ENCODE data around the gene MRPL34. TPM values are rescaled to one million over a fixed set of nuclear protein-coding genes. Genes with fewer than 3 reads are reported as not detected.

MRPL34 gene
- total RNA-seq, 4 donors from 2014 or later: 131 to 173 (median 147) TPM

DNA sequence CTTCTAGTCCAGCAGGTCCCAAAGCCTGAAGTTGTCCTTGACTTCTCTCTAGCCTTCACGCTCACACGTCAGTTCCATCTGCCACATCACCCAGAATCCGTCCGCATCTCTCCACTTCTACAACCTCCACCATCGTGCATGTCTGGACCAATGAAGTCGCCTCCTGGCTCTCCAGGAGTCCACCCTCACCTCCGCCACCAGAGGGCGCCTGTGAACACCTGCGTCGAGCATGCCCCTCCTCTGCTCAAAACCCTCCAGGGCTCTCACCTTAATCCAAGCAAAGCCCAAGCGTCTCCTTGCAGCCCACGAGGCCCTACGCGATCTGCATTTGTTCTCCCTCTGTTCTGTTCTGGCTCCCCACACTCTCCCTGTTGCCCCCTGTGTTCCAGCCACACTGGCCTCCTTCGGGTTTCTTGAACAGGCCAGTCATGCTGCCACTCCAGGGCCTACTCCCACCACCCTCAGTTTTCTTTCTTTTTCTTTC, 44.8 kb upstream of the MRPL34 start:
- H3K4me1 ChIP-seq: no peaks in the 10 kb centered on the region
- WGBS: 26% methylated on average over 15 of the region's 15 CpGs
- peaks cover 0 to 33% (median 3%) of the 10 kb centered on the region in 4 donors for H3K36me3 ChIP-seq
- H3K9me3 ChIP-seq: peaks cover 0 to 10% (median 2%) of the 10 kb centered on the region in 4 donors
- H3K27me3 ChIP-seq: no peaks in the 10 kb centered on the region
- no peak overlapping the region for H3K4me3 ChIP-seq
- H3K27ac ChIP-seq (replicated peaks in 1 of 4): no peak overlapping the region
- intact Hi-C loops (cut with DNase I): no loop called here
- no peak for DNase-seq (ENCODE audit: extremely low spot score)
- TF ChIP-seq POLR2A (IDR thresholded peaks at IDR 0.05; ENCODE audit: low read depth) (no peak), POLR2AphosphoS5 (IDR thresholded peaks at IDR 0.05) (peak in 1 of 2 donors; percentile 48), EP300 (IDR thresholded peaks at IDR 0.05) (no peak)
- TF ChIP-seq, protein P1, sequence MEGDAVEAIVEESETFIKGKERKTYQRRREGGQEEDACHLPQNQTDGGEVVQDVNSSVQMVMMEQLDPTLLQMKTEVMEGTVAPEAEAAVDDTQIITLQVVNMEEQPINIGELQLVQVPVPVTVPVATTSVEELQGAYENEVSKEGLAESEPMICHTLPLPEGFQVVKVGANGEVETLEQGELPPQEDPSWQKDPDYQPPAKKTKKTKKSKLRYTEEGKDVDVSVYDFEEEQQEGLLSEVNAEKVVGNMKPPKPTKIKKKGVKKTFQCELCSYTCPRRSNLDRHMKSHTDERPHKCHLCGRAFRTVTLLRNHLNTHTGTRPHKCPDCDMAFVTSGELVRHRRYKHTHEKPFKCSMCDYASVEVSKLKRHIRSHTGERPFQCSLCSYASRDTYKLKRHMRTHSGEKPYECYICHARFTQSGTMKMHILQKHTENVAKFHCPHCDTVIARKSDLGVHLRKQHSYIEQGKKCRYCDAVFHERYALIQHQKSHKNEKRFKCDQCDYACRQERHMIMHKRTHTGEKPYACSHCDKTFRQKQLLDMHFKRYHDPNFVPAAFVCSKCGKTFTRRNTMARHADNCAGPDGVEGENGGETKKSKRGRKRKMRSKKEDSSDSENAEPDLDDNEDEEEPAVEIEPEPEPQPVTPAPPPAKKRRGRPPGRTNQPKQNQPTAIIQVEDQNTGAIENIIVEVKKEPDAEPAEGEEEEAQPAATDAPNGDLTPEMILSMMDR (IDR thresholded peaks at IDR 0.05): peak; percentile 82 to 96 (median 90)

DNA sequence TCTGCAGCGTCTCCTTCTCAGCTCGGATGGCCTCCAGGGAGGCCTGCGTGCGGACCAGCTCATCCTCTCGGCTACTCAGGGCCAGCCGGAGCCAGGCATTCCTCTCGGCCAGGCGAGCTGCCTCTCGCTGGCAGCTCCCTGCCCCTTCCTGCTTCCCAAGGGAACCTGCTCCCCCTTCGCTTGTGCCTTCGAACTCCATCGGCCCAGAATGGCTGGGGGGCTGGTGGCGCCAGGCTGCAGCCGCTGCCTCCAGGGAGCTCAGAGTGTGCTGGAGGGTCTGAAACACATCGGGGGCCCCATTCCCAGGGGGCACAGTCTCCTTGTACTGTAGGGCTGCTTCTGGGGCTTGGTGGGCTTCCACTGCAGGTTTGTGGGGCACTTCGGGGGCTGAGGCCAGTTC, 43.1 kb upstream of the MRPL34 start:
- no peak for TF ChIP-seq EP300 (IDR thresholded peaks at IDR 0.05)
- TF ChIP-seq POLR2AphosphoS5 (IDR thresholded peaks at IDR 0.05): no peak
- WGBS: 73% methylated on average over 14 of the region's 16 CpGs
- peaks cover under 1 to 3% (median under 1%) of the 10 kb centered on the region in 4 donors for H3K4me1 ChIP-seq
- peak overlapping the region; percentile 12 to 55 (median 20) for H3K4me3 ChIP-seq
- no peak for DNase-seq (ENCODE audit: extremely low spot score)
- H3K27ac ChIP-seq (replicated peaks in 1 of 4): no peak overlapping the region
- H3K36me3 ChIP-seq: peaks cover 0 to 26% (median 3%) of the 10 kb centered on the region in 4 donors
- no peaks in the 10 kb centered on the region for H3K27me3 ChIP-seq
- intact Hi-C loops (cut with DNase I): no loop called here
- peaks cover 0 to 10% (median 2%) of the 10 kb centered on the region in 4 donors for H3K9me3 ChIP-seq

DNA sequence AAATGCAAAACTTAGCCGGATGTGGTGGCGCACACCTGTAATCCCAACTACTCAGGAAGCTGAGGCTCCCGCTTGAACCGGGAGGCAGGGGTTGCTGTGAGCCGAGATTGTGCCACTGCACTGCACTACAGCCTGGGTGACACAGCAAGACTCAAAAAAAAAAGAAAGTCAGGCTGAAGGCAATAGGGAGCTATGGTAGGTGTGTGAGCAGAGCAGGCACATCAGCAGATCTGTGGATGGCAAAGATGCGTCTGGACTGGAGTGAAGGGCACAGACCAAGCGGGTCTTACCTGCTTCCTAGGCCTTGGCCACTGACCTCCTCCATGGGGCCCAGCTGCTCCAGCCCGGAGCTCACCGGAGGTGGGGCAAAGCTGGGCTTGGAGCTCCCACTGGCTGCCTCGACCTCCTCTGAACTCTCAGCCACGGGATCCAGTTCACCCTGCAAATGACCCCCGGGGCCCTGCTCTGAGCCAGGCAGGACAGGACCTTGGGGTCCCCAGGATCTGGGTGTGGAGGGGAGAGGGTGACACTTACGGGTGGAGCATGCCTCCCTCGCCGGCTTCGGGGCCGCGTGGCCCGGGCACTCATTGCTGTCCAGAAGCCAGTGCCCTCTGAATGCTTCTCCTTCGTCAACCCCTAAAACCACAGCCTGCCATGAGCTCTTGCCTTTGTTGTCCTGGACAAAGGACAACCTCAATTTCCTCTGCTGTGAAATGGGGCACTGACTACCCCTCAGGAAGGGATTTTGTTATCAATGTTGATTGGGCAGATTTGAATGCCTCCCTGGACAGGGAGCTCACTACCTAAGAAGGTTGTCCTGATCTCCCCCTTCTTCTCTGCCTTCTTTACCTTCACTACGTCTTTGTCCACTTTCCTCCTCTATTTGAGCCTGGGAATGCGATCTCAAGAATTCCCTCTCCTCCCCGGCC, 41.7 kb upstream of the MRPL34 start:
- 82% methylated on average over 15 of the region's 23 CpGs for WGBS
- intact Hi-C loops (cut with DNase I): no loop called here

DNA sequence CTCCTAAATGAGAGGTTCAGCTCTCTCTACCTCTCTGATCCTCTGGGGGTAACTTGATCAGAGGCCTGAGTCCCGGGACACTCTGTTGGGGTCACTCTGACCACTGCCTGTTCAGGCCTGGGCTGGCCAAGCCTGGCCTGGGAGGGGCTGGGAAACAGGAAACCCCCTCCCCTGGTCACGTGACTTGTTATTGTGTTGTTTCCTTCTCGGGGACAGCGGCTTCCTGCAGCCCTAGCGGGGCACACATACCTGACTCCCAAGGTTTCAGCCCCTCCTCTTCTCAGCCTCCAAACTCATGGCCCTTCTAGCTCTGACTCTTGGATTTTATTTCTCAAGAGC, 41.1 kb upstream of the MRPL34 start, which contains the start of gene USHBP1:
Gene USHBP1, minus strand, starts transcription at position 105 of the 339 bp plus-strand sequence. CDS start 446 bp downstream, outside the sequence.
- H3K4me3 ChIP-seq: peak within 1 kb of the TSS; percentile 23 to 55 (median 43)
- peaks cover 4 to 14% (median 11%) of the 10 kb centered on the region in 4 donors for H3K36me3 ChIP-seq
- intact Hi-C loops (cut with DNase I): no loop called here
- TF ChIP-seq, protein P1 (IDR thresholded peaks at IDR 0.05): no peak
- TF ChIP-seq POLR2AphosphoS5 (IDR thresholded peaks at IDR 0.05): peak; percentile 69 to 76
- WGBS: 40% methylated on average over 5 of the region's 5 CpGs
- H3K4me1 ChIP-seq: peaks cover 12 to 17% (median 14%) of the 10 kb centered on the region in 4 donors
- H3K9me3 ChIP-seq: peaks cover 0 to 3% (median under 1%) of the 10 kb centered on the region in 4 donors
- DNase-seq (ENCODE audit: extremely low spot score): no peak
- H3K27ac ChIP-seq (replicated peaks in 1 of 4): peak within 1 kb of the TSS; percentile 42 to 66 (median 54)
- H3K27me3 ChIP-seq: no peaks in the 10 kb centered on the region

More for the DNA sequence above, 41.7 kb upstream of the MRPL34 start:
- H3K27ac ChIP-seq (replicated peaks in 1 of 4): peak overlapping the region; percentile 42 to 63 (median 54)
- H3K36me3 ChIP-seq: peaks cover 0 to 14% (median 7%) of the 10 kb centered on the region in 4 donors
- peaks cover 12 to 15% (median 14%) of the 10 kb centered on the region in 4 donors for H3K4me1 ChIP-seq
- no peak for DNase-seq (ENCODE audit: extremely low spot score)
- H3K4me3 ChIP-seq: peak overlapping the region; percentile 23 to 55 (median 43)
- peaks cover 0 to 10% (median 2%) of the 10 kb centered on the region in 4 donors for H3K9me3 ChIP-seq
- H3K27me3 ChIP-seq: no peaks in the 10 kb centered on the region
- no peak for TF ChIP-seq POLR2AphosphoS5 (IDR thresholded peaks at IDR 0.05)
- TF ChIP-seq, protein P1 (IDR thresholded peaks at IDR 0.05): no peak
- no peak for TF ChIP-seq EP300 (IDR thresholded peaks at IDR 0.05)
- no peak for TF ChIP-seq POLR2A (IDR thresholded peaks at IDR 0.05; ENCODE audit: low read depth)

DNA sequence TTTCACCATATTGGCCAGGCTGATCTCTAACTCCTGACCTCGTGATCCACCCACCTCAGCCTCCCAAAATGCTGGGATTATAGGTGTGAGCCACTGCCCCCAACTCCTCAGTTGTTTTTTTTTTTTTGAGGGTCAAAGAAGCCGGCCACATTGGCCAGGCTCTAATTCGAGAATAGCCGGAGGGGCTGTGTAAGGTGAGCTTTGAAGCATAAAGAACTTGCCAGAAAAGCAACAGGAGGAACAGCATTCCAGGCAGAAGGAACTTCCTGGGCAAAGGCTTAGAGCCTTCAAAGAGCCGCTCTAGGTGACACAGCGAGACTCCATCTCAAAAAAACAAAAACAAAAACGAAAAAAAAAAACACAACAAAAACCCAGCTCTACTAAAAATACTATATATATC, 39.6 kb upstream of the MRPL34 start:
- Histone ChIP-seq H3K27me3 (no peaks in the 10 kb centered on the region), H3K9me3 (no peaks in the 10 kb centered on the region), H3K4me3 (no peak overlapping the region), H3K27ac (replicated peaks in 1 of 4) (peak overlapping the region in 2 of 4 donors; percentile 79 to 84), H3K36me3 (peaks cover 17 to 26% (median 23%) of the 10 kb centered on the region in 4 donors), H3K4me1 (peaks cover 12 to 17% (median 14%) of the 10 kb centered on the region in 4 donors)
- no peak for DNase-seq (ENCODE audit: extremely low spot score)
- intact Hi-C loops (cut with DNase I): no loop called here
- TF ChIP-seq EP300 (IDR thresholded peaks at IDR 0.05): no peak
- no peak for TF ChIP-seq POLR2A (IDR thresholded peaks at IDR 0.05; ENCODE audit: low read depth)
- TF ChIP-seq, protein P1 (IDR thresholded peaks at IDR 0.05): no peak
- TF ChIP-seq POLR2AphosphoS5 (IDR thresholded peaks at IDR 0.05): no peak
- 92% methylated on average over 7 of the region's 7 CpGs for WGBS
